ENCODE data around the gene TET3. TPM values are rescaled to one million over a fixed set of nuclear protein-coding genes. Genes with fewer than 3 reads are reported as not detected.
A peak's percentile ranks its signal among the peaks of the same experiment; 100 is the strongest.

TET3 gene
- total and polyA plus RNA-seq, 9 of the 15 experiments (the other 6 are each of a cell fraction or from before 2014, with no cell fraction given) = 0.35 to 16.3 (median 5.5) TPM

DNA sequence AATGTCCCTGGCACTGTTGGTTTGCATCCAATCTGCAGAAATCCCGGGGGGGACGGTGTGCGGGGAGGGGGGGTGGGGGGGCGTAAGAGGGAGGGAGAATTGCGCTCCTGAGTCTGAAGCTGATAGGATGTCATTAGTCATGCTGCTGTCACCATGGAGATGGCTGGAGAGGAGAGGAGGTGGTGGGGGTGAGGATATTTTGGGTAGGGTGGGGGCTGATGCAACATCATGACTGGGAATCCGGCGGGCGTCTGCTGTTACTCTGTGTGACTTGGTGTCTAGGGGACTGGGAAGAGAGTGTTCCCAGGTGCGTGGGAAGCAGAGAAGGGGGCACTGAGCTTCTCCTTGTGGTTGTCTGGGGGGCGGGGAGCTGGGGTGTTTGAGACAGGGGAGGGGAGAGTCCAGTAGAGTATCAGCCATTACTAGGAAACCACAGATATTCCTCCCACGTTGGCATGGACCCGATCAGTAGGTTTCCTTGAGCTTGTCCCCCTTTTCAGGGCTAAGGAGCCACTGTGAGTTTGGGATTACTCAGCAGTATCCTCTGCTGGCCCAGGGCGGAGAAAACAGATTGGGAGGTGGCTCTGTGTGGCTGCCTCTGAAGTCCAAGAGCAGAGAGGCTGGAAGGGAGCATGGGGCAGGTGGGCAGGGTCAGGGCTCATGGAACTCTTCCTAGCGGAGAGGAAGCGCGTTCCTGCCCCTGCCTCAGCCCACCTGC is 18.9 kb downstream of the TET3 start (continued):
- TF ChIP-seq, protein P1, sequence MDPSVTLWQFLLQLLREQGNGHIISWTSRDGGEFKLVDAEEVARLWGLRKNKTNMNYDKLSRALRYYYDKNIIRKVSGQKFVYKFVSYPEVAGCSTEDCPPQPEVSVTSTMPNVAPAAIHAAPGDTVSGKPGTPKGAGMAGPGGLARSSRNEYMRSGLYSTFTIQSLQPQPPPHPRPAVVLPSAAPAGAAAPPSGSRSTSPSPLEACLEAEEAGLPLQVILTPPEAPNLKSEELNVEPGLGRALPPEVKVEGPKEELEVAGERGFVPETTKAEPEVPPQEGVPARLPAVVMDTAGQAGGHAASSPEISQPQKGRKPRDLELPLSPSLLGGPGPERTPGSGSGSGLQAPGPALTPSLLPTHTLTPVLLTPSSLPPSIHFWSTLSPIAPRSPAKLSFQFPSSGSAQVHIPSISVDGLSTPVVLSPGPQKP (CRISPR knock-in tag; IDR thresholded peaks at IDR 0.05) = no peak
- peak; percentile 26; the same call in 1 of the 2 replicates for TF ChIP-seq POLR2G (IDR thresholded peaks at IDR 0.05; ENCODE audit: low read depth, low read length)
- no peak for TF ChIP-seq ZBTB8A (IDR thresholded peaks at IDR 0.05; ENCODE audit: partially characterized antibody)
- no peak for TF ChIP-seq SETDB1 (IDR thresholded peaks at IDR 0.05; ENCODE audit: low read length)
- TF ChIP-seq, protein P2, sequence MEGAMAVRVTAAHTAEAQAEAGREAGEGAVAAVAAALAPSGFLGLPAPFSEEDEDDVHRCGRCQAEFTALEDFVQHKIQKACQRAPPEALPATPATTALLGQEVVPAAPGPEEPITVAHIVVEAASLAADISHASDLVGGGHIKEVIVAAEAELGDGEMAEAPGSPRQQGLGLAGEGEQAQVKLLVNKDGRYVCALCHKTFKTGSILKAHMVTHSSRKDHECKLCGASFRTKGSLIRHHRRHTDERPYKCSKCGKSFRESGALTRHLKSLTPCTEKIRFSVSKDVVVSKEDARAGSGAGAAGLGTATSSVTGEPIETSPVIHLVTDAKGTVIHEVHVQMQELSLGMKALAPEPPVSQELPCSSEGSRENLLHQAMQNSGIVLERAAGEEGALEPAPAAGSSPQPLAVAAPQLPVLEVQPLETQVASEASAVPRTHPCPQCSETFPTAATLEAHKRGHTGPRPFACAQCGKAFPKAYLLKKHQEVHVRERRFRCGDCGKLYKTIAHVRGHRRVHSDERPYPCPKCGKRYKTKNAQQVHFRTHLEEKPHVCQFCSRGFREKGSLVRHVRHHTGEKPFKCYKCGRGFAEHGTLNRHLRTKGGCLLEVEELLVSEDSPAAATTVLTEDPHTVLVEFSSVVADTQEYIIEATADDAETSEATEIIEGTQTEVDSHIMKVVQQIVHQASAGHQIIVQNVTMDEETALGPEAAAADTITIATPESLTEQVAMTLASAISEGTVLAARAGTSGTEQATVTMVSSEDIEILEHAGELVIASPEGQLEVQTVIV (CRISPR knock-in tag; IDR thresholded peaks at IDR 0.05; ENCODE audit: borderline replicate concordance) = no peak
- TF ChIP-seq RFX1 (IDR thresholded peaks at IDR 0.05) = peak; percentile 86
- TF ChIP-seq KLF1 (tag; IDR thresholded peaks at IDR 0.05) = no peak
- no peak for TF ChIP-seq HES1 (IDR thresholded peaks at IDR 0.05; ENCODE audit: low read depth)
- no peak for TF ChIP-seq PHTF2 (CRISPR knock-in tag; IDR thresholded peaks at IDR 0.05)
- TF ChIP-seq MEF2D (tag; conservative IDR thresholded peaks at IDR 0.05; ENCODE audit: low read depth) = no peak
- no peak for TF ChIP-seq CREB1 (IDR thresholded peaks at IDR 0.05)
- TF ChIP-seq CREB1 (CRISPR knock-in tag; IDR thresholded peaks at IDR 0.05) = no peak
- TF ChIP-seq SREBF1 (IDR thresholded peaks at IDR 0.05; ENCODE audit: borderline replicate concordance, low read depth, low read length) = no peak
- TF ChIP-seq ZNF280B (CRISPR knock-in tag; IDR thresholded peaks at IDR 0.05) = no peak
- no peak for TF ChIP-seq ZNF639 (CRISPR knock-in tag; conservative IDR thresholded peaks at IDR 0.05 in 1 of 2, IDR thresholded peaks at IDR 0.05 in 1 of 2)
- TF ChIP-seq POLR2B (IDR thresholded peaks at IDR 0.05; ENCODE audit: low read depth, partially characterized antibody) = no peak
- peak in 1 of 2 experiments; percentile 6; a peak in 1 of 4 replicates for TF ChIP-seq KDM1A (IDR thresholded peaks at IDR 0.05)
- TF ChIP-seq E2F6 (IDR thresholded peaks at IDR 0.05; ENCODE audit: borderline replicate concordance in 1 of 2, extremely low read depth in 1 of 2, insufficient read depth in 1 of 2, insufficient read length in 1 of 2, low read depth in 1 of 2, low read length in 1 of 2, poor library complexity in 1 of 2, severe bottlenecking in 1 of 2) = no peak
- TF ChIP-seq NFXL1 (CRISPR knock-in tag; IDR thresholded peaks at IDR 0.05) = no peak

Measured in K562 (cell line).